Naive thymus-derived CD4-positive, alpha-beta T cell (primary cell): ENCODE results near the gene RAB40B. TPM values are rescaled to one million over a fixed set of nuclear protein-coding genes. Genes with fewer than 3 reads are reported as not detected.
A peak's percentile ranks its signal among the peaks of the same experiment; 100 is the strongest.

Experiments
- ATAC-seq: fragments of 150-1000 bp; cut with Tn5 transposase; 2 replicates; pipeline ENCODE4 v1.10.0; 2021; ENCODE audit warnings: mild to moderate bottlenecking, moderate library complexity
- CTCF ChIA-PET: fragments of 350-600 bp; sonication (Branson Sonifier 250); formaldehyde crosslinking; loops from one replicate; lab custom pipeline; 2021; ENCODE audit warnings: antibody characterized with exemption; lab: Charles Lee
- POLR2A ChIA-PET: fragments of 350-600 bp; sonication (Branson Sonifier 250); formaldehyde crosslinking; loops from one replicate; lab custom pipeline; 2021; ENCODE audit warnings: antibody characterized with exemption, inconsistent platforms; lab: Charles Lee
- DNase-seq, 9 donors: peaks; one replicate each; pipeline versions ENCODE4 v3.0.0 to v3.0.0-alpha.2; 2020 to 2022; ENCODE audit warnings: mixed read lengths in 1 of 9
- H3K27ac ChIP-seq: one replicate; pipeline ENCODE4 v1.7.0; 2013; ENCODE audit warnings: mild to moderate bottlenecking, low read depth, low read length, moderate library complexity
- H3K27me3 ChIP-seq, 2 donors: one replicate each; pipeline ENCODE4 v1.7.0; 2013; ENCODE audit warnings: low read length in 2 of 2, mild to moderate bottlenecking in 2 of 2, moderate library complexity in 2 of 2; ENCODE audit not compliant: control insufficient read depth in 2 of 2, insufficient read depth in 2 of 2
- H3K36me3 ChIP-seq, 3 experiments: 1 replicate in 2 of 3; 2 replicates in 1 of 3; pipeline ENCODE4 v1.7.0; 2013; ENCODE audit warnings: low read length in 3 of 3, mild to moderate bottlenecking in 3 of 3, moderate library complexity in 1 of 3; ENCODE audit not compliant: insufficient read depth in 3 of 3, control insufficient read depth in 2 of 3
- H3K4me1 ChIP-seq, 2 donors: one replicate each; pipeline ENCODE4 v1.7.0; 2013; ENCODE audit warnings: low read length in 2 of 2, mild to moderate bottlenecking in 2 of 2, moderate library complexity in 1 of 2; ENCODE audit not compliant: control insufficient read depth in 2 of 2, insufficient read depth in 2 of 2
- H3K4me3 ChIP-seq: 2 replicates; pipeline ENCODE4 v1.7.0; 2013; ENCODE audit warnings: mild to moderate bottlenecking, low read length
- H3K9me3 ChIP-seq, 3 experiments: 1 replicate in 2 of 3; 2 replicates in 1 of 3; pipeline ENCODE4 v1.7.0; 2013; ENCODE audit warnings: low read length in 3 of 3; ENCODE audit not compliant: control insufficient read depth in 2 of 3
- H3K27ac Mint-ChIP-seq, 9 donors: one replicate each; pipeline ENCODE4 v1.8.0; 2020 to 2022; ENCODE audit warnings: mixed read lengths in 9 of 9, mild to moderate bottlenecking in 8 of 9, moderate library complexity in 5 of 9, inconsistent platforms in 2 of 9
- H3K27me3 Mint-ChIP-seq, 5 donors: one replicate each; pipeline ENCODE4 v1.8.0; 2021 to 2022; ENCODE audit warnings: mixed read lengths in 5 of 5, mild to moderate bottlenecking in 1 of 5
- H3K36me3 Mint-ChIP-seq, 5 donors: one replicate each; pipeline ENCODE4 v1.8.0; 2020 to 2022; ENCODE audit warnings: mixed read lengths in 5 of 5, mild to moderate bottlenecking in 3 of 5, inconsistent platforms in 1 of 5
- H3K4me1 Mint-ChIP-seq, 7 donors: one replicate each; pipeline ENCODE4 v1.8.0; 2020 to 2022; ENCODE audit warnings: mixed read lengths in 7 of 7, mild to moderate bottlenecking in 3 of 7, inconsistent platforms in 1 of 7
- H3K4me3 Mint-ChIP-seq, 10 donors: one replicate each; pipeline ENCODE4 v1.8.0; 2020 to 2022; ENCODE audit warnings: mild to moderate bottlenecking in 10 of 10, mixed read lengths in 10 of 10, moderate library complexity in 6 of 10, inconsistent platforms in 2 of 10
- H3K9me3 Mint-ChIP-seq, 11 donors: one replicate each; pipeline ENCODE4 v1.8.0; 2020 to 2022; ENCODE audit warnings: mixed read lengths in 11 of 11, mild to moderate bottlenecking in 4 of 11, inconsistent platforms in 1 of 11, moderate library complexity in 1 of 11
- intact Hi-C, 2 donors: fragments of 100-400 bp; cut with micrococcal nuclease; formaldehyde crosslinking; loops; one replicate each; pipeline ENCODE4 v1.15.1; 2023
- polyA plus RNA-seq, 2 donors: library from polyadenylated mRNA; unstranded; fragments of 300-500 nt; fragmentation: Illumina TruSeq; gene quantifications; one replicate each; pipeline ENCODE4 v1.2.3, GENCODE V29; 2021
- total RNA-seq, 6 experiments: library from RNA in 5 of 6; stranded (reverse) in 5 of 6; gene quantifications; 1 replicate in 5 of 6; 2 replicates in 1 of 6; pipeline ENCODE4 v1.2.3 and lab custom pipeline; 2021 to 2026

The RAB40B gene
- total and polyA plus RNA-seq, 7 experiments from 2014 or later: 1.3 to 6.1 (median 2.9) TPM

GRCh38 chr17:82659886-82660285, 38.6 kb downstream of the RAB40B start:
- H3K4me3 Mint-ChIP-seq: no peak overlapping the region
- Histone ChIP-seq H3K4me1 (no peaks in the 10 kb centered on the region), H3K4me3 (no peak overlapping the region), H3K27ac (no peak overlapping the region), H3K27me3 (no peaks in the 10 kb centered on the region), H3K9me3 (no peaks in the 10 kb centered on the region), H3K36me3 (no peaks in the 10 kb centered on the region)
- DNase-seq: no peak
- H3K27me3 Mint-ChIP-seq: no peaks in the 10 kb centered on the region
- peaks cover 0 to 2% (median 0%) of the 10 kb centered on the region in 7 donors for H3K4me1 Mint-ChIP-seq
- no peak overlapping the region for H3K27ac Mint-ChIP-seq
- peaks cover 0 to 17% (median 4%) of the 10 kb centered on the region in 5 donors for H3K36me3 Mint-ChIP-seq
- POLR2A ChIA-PET: no interaction called here
- intact Hi-C loops: no loop called here
- H3K9me3 Mint-ChIP-seq: no peaks in the 10 kb centered on the region
- no peak for ATAC-seq
- CTCF ChIA-PET: interaction anchor here (0.6 kb wide), 1 partner anchor 15 kb away, joined by 4 read pairs; no protein-coding TSS in a partner anchor

DNA sequence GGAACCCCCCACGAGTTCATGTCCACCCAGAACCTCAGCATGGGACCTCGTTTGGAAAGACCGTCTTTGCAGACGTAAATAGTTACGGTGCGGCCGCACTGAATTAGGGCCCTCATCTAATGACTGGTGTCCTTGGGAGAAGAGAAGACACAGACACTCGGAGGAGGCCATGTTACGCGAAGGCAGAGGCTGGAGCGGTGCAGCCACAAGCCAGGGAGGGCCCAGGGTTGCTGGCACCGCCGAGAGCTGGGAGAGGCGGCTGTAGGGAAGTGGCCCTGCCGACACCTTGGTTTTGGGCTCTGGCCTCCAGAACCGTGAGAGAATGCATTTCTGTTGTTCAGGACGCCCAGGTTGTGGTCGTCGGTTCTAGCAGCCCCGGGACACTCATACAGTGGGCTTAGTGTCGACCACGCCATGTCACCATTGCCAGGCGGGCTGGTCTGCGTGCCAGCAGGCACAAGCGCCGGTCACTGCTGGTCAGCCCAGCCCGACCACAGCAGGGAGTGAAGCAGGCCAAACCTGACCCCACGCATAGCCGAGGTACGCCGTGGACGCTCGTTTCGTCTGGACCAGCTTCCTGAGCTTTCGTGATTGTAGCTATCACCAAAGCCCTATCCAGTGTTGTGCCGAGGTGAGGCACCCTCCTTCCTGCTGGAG, 39.6 kb downstream of the RAB40B start:
- no peak overlapping the region for H3K27ac Mint-ChIP-seq
- H3K4me3 Mint-ChIP-seq: no peak overlapping the region
- Histone ChIP-seq H3K4me1 (no peaks in the 10 kb centered on the region), H3K27ac (no peak overlapping the region), H3K36me3 (no peaks in the 10 kb centered on the region), H3K27me3 (no peaks in the 10 kb centered on the region), H3K4me3 (no peak overlapping the region), H3K9me3 (no peaks in the 10 kb centered on the region)
- no peaks in the 10 kb centered on the region for H3K27me3 Mint-ChIP-seq
- CTCF ChIA-PET: interaction anchor here (0.6 kb wide), 1 partner anchor 16 kb away, joined by 4 read pairs; no protein-coding TSS in a partner anchor
- POLR2A ChIA-PET: no interaction called here
- ATAC-seq: no peak
- H3K36me3 Mint-ChIP-seq: peaks cover 0 to 17% (median 4%) of the 10 kb centered on the region in 5 donors
- DNase-seq: no peak
- H3K9me3 Mint-ChIP-seq: no peaks in the 10 kb centered on the region
- intact Hi-C loops: no loop called here
- peaks cover 0 to 2% (median 0%) of the 10 kb centered on the region in 7 donors for H3K4me1 Mint-ChIP-seq

GRCh38 chr17:82658331-82658730, 40.2 kb downstream of the RAB40B start:
- Mint-ChIP-seq H3K4me1 (peaks cover 0 to 2% (median 0%) of the 10 kb centered on the region in 7 donors), H3K27me3 (no peaks in the 10 kb centered on the region), H3K9me3 (no peaks in the 10 kb centered on the region), H3K27ac (no peak overlapping the region), H3K36me3 (peaks cover 0 to 17% (median 4%) of the 10 kb centered on the region in 5 donors), H3K4me3 (no peak overlapping the region)
- ATAC-seq (no peak), DNase-seq (no peak)
- H3K4me3 ChIP-seq: no peak overlapping the region
- CTCF ChIA-PET: no interaction called here
- intact Hi-C loops: no loop called here
- H3K4me1 ChIP-seq: no peaks in the 10 kb centered on the region
- POLR2A ChIA-PET: no interaction called here
- H3K36me3 ChIP-seq: no peaks in the 10 kb centered on the region
- H3K9me3 ChIP-seq: no peaks in the 10 kb centered on the region
- no peak overlapping the region for H3K27ac ChIP-seq
- H3K27me3 ChIP-seq: no peaks in the 10 kb centered on the region

- CTCF ChIA-PET: no interaction called here
- no peak overlapping the region for H3K27ac ChIP-seq
- H3K27me3 ChIP-seq: no peaks in the 10 kb centered on the region
- DNase-seq (no peak), ATAC-seq (no peak)
- POLR2A ChIA-PET: no interaction called here
- H3K4me1 ChIP-seq: no peaks in the 10 kb centered on the region
- no peaks in the 10 kb centered on the region for H3K27me3 Mint-ChIP-seq
- no peak overlapping the region for H3K4me3 ChIP-seq
- no peak overlapping the region for H3K27ac Mint-ChIP-seq
- no peaks in the 10 kb centered on the region for H3K9me3 ChIP-seq
- no peaks in the 10 kb centered on the region for H3K9me3 Mint-ChIP-seq
- intact Hi-C loops: no loop called here
- peaks cover 0 to 17% (median 4%) of the 10 kb centered on the region in 5 donors for H3K36me3 Mint-ChIP-seq
- no peaks in the 10 kb centered on the region for H3K36me3 ChIP-seq
- H3K4me3 Mint-ChIP-seq: no peak overlapping the region
- peaks cover 0 to 2% (median 0%) of the 10 kb centered on the region in 7 donors for H3K4me1 Mint-ChIP-seq
Observed at GRCh38 chr17:82657926-82658325, 40.6 kb downstream of the RAB40B start.

GRCh38 chr17:82656266-82656665, 42.2 kb downstream of the RAB40B start:
- no peaks in the 10 kb centered on the region for H3K36me3 ChIP-seq
- H3K27ac Mint-ChIP-seq: no peak overlapping the region
- H3K4me3 Mint-ChIP-seq: no peak overlapping the region
- H3K9me3 Mint-ChIP-seq: no peaks in the 10 kb centered on the region
- ATAC-seq: no peak
- no peak overlapping the region for H3K4me3 ChIP-seq
- intact Hi-C loops: no loop called here
- peaks cover 0 to 16% (median 4%) of the 10 kb centered on the region in 5 donors for H3K36me3 Mint-ChIP-seq
- H3K4me1 ChIP-seq: no peaks in the 10 kb centered on the region
- no peaks in the 10 kb centered on the region for H3K9me3 ChIP-seq
- H3K27me3 Mint-ChIP-seq: no peaks in the 10 kb centered on the region
- H3K27ac ChIP-seq: no peak overlapping the region
- no peak for DNase-seq
- peaks cover 0 to 2% (median 0%) of the 10 kb centered on the region in 7 donors for H3K4me1 Mint-ChIP-seq
- H3K27me3 ChIP-seq: no peaks in the 10 kb centered on the region
- POLR2A ChIA-PET: no interaction called here
- CTCF ChIA-PET: no interaction called here

GRCh38 chr17:82655523-82655922, 43.0 kb downstream of the RAB40B start:
- ChIA-PET CTCF (no interaction called here), POLR2A (no interaction called here)
- no peak overlapping the region for H3K27ac ChIP-seq
- H3K27me3 ChIP-seq: no peaks in the 10 kb centered on the region
- H3K9me3 ChIP-seq: no peaks in the 10 kb centered on the region
- Mint-ChIP-seq H3K27ac (no peak overlapping the region), H3K4me3 (no peak overlapping the region), H3K4me1 (peaks cover 0 to 2% (median 0%) of the 10 kb centered on the region in 7 donors), H3K9me3 (no peaks in the 10 kb centered on the region), H3K36me3 (peaks cover 0 to 11% (median 4%) of the 10 kb centered on the region in 5 donors), H3K27me3 (no peaks in the 10 kb centered on the region)
- no peak overlapping the region for H3K4me3 ChIP-seq
- no peaks in the 10 kb centered on the region for H3K36me3 ChIP-seq
- ATAC-seq (no peak), DNase-seq (no peak)
- no peaks in the 10 kb centered on the region for H3K4me1 ChIP-seq
- intact Hi-C loops: no loop called here

DNA sequence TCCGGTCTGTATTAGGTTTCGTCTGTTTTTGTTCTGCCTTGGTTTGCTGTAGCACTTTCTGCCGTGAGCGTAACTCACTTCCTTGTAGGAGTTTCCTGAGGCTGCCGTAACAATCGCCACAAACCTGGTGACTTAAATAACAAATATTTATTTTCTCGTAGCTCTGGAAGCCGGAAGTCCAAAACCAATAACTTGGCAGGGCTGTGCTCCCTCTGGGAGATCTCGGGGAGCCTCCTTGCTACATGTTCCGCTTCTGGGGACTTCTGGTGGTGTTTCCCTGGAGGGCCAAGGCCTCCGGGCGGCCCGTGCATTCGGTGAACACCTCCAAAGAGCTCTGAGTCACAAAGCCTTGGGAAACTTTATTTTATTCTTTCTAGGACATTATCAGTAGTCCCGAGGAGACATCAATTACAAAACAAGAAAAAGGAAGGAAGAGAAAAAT, 43.4 kb downstream of the RAB40B start:
- H3K4me3 Mint-ChIP-seq: no peak overlapping the region
- H3K9me3 Mint-ChIP-seq: no peaks in the 10 kb centered on the region
- CTCF ChIA-PET: no interaction called here
- Histone ChIP-seq H3K4me1 (no peaks in the 10 kb centered on the region), H3K9me3 (no peaks in the 10 kb centered on the region), H3K27ac (no peak overlapping the region), H3K27me3 (no peaks in the 10 kb centered on the region), H3K4me3 (no peak overlapping the region), H3K36me3 (no peaks in the 10 kb centered on the region)
- peaks cover 0 to 11% (median 4%) of the 10 kb centered on the region in 5 donors for H3K36me3 Mint-ChIP-seq
- ATAC-seq (peak; percentile 38), DNase-seq (no peak)
- intact Hi-C loops: no loop called here
- POLR2A ChIA-PET: no interaction called here
- no peaks in the 10 kb centered on the region for H3K27me3 Mint-ChIP-seq
- H3K27ac Mint-ChIP-seq: no peak overlapping the region
- H3K4me1 Mint-ChIP-seq: peaks cover 0 to 2% (median 0%) of the 10 kb centered on the region in 7 donors
